Adrenal gland (tissue), 12 donors: ENCODE data around the gene EPHA3. TPM values are rescaled to one million over a fixed set of nuclear protein-coding genes. Genes with fewer than 3 reads are reported as not detected.

Experiments
- DNase-seq, 7 donors: peaks; one replicate each; pipeline ENCODE4 v3.0.0-alpha.2; 2019 to 2020
- H3K27ac ChIP-seq, 5 donors: fragments of 200-600 bp; sonication (generic) in 4 of 5; 1 replicate in 3 of 5; 2 replicates in 2 of 5; pipeline versions ENCODE4 v1.5.1 to v1.8.0; 2016 to 2020; ENCODE audit warnings: mild to moderate bottlenecking in 1 of 5
- H3K27me3 ChIP-seq: fragments of 200-600 bp; 2 replicates; pipeline ENCODE4 v1.8.0; 2021
- H3K36me3 ChIP-seq, 2 donors: fragments of 200-600 bp; replicated peaks in 1 of 2; 1 replicate in 1 of 2; 2 replicates in 1 of 2; pipeline versions ENCODE4 v1.5.1 to v1.8.0; 2018 to 2022
- H3K4me1 ChIP-seq, 2 donors: fragments of 200-600 bp; replicated peaks in 1 of 2; 1 replicate in 1 of 2; 2 replicates in 1 of 2; pipeline versions ENCODE4 v1.5.1 to v1.8.0; 2018 to 2021
- H3K4me3 ChIP-seq, 4 donors: fragments of 200-600 bp; sonication (generic) in 3 of 4; one replicate each; pipeline ENCODE4 v1.5.1; 2016 to 2018
- H3K9me3 ChIP-seq, 3 donors: fragments of 200-600 bp; sonication (generic) in 1 of 3; replicated peaks in 1 of 3; 1 replicate in 2 of 3; 2 replicates in 1 of 3; pipeline versions ENCODE4 v1.5.1 to v1.8.0; 2016 to 2021
- POLR2A ChIP-seq, 2 donors: fragments of 450-650 bp; IDR thresholded peaks; one replicate each; pipeline ENCODE4 v1.6.1; 2017; ENCODE audit warnings: antibody characterized with exemption in 2 of 2, mild to moderate bottlenecking in 2 of 2, moderate library complexity in 1 of 2
- WGBS, 4 donors: extraction: QIAGEN DNeasy Blood & Tissue Kit in 2 of 4; methylation state at CpG; one replicate each; pipeline versions ENCODE4 v1.1.5 to v1.1.7; 2013 to 2017; 5-methylcytosine and 5-hydroxymethylcytosine counted together
- intact Hi-C, 2 donors: fragments of 100-400 bp; cut with DNase I; formaldehyde crosslinking; loops; one replicate each; pipeline versions ENCODE4 v1.14.1 to v1.15.0; 2022 to 2023
- polyA plus RNA-seq, 3 donors: library from polyadenylated mRNA; stranded (reverse); fragments of 200-250 nt in 2 of 3; fragments of 350-450 nt in 1 of 3; fragmentation: Illumina TruSeq in 1 of 3; extraction: RNeasy Lipid Tissue Mini Kit (QIAGEN cat#74804) in 1 of 3; gene quantifications; one replicate each; pipeline ENCODE4 v1.2.3, GENCODE V29; 2013 to 2014
- total RNA-seq, 9 donors: library from RNA; depleted of rRNA in 4 of 9; stranded (reverse); fragments of >200 nt in 4 of 9; fragments of 120-200 nt in 1 of 9; fragmentation: NEBNext Ultra II Directional in 1 of 9; extraction: Animal tissue kit (Norgen Biotek cat#: 25700) in 1 of 9; gene quantifications; one replicate each; pipeline versions ENCODE4 v1.1.0 to v1.2.4, GENCODE V29; 2013 to 2023
- TF ChIP-seq, protein P1 (sequence below), 6 experiments: fragments of 450-650 bp in 4 of 6; fragments of 200-600 bp in 2 of 6; sonication (generic) in 1 of 6; IDR thresholded peaks; 1 replicate in 5 of 6; 2 replicates in 1 of 6; pipeline versions ENCODE4 v1.5.1 to v1.8.0; 2016 to 2021; ENCODE audit warnings: antibody characterized with exemption in 6 of 6, mild to moderate bottlenecking in 2 of 6, moderate library complexity in 1 of 6
- donor health status: healthy with polysubstance abuse.
- donor health status: Bipolar disorder and iron deficiency.
- donor health status: DM: yes; HTN: yes; CAD: no.
- donor health status: DM: no; HTN: no; CAD: no.
- donor health status: DM: no; HTN: no; CAD: no.
- donor health status: DM: yes; HTN: yes; CAD: no.

Gene EPHA3
- total and polyA plus RNA-seq, 12 donors = 0.17 to 5.1 (median 0.48) TPM

DNA sequence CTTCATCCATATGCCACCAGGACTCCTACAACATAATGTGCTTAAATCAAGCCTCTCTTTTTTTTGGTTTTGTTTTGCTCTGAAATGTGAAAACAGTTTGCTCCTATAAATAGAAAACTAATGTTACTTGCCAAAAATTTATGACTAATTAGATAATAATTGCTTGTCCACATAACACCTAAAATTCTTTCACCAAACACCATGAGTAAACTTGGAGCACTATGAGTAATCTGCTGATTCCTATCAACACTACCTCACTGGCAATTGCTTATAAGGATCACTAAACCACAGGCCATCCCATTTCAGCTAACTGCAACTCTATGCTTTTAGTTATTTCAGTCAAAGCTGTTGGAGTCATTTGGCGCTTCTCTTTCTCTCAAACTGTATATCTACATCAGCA is 252.7 kb downstream of the EPHA3 start:
- H3K9me3 ChIP-seq = no peaks in the 10 kb centered on the region
- no peak for TF ChIP-seq POLR2A (IDR thresholded peaks at IDR 0.05)
- TF ChIP-seq, protein P1, sequence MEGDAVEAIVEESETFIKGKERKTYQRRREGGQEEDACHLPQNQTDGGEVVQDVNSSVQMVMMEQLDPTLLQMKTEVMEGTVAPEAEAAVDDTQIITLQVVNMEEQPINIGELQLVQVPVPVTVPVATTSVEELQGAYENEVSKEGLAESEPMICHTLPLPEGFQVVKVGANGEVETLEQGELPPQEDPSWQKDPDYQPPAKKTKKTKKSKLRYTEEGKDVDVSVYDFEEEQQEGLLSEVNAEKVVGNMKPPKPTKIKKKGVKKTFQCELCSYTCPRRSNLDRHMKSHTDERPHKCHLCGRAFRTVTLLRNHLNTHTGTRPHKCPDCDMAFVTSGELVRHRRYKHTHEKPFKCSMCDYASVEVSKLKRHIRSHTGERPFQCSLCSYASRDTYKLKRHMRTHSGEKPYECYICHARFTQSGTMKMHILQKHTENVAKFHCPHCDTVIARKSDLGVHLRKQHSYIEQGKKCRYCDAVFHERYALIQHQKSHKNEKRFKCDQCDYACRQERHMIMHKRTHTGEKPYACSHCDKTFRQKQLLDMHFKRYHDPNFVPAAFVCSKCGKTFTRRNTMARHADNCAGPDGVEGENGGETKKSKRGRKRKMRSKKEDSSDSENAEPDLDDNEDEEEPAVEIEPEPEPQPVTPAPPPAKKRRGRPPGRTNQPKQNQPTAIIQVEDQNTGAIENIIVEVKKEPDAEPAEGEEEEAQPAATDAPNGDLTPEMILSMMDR (IDR thresholded peaks at IDR 0.05) = no peak
- no peak for DNase-seq
- intact Hi-C loops = no loop called here
- 75 to 88% (median 85%) methylated on average over 1 of the region's 1 CpG for WGBS, 4 donors
- no peak overlapping the region for H3K27ac ChIP-seq
- H3K27me3 ChIP-seq = no peaks in the 10 kb centered on the region
- no peaks in the 10 kb centered on the region for H3K36me3 ChIP-seq
- H3K4me1 ChIP-seq = no peaks in the 10 kb centered on the region
- H3K4me3 ChIP-seq = no peak overlapping the region

DNA sequence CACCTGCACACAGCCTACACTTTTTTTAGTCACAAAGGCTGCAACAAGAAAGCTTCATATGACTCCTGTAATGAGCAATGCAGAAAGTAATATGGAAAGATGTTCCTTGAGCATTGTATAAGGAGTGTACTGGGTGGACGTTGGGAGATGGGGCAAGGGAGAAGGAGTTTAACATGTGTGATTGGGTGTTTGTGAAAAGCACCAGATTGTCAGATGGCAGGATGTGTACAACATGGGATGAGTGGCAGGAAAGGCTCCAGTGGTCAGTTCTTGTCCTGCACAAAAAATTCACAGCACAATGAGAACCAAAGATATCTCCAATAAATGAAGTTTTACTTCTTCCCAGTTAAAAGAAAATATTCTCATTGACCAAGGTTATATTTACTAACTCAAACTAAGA is 255.1 kb downstream of the EPHA3 start:
- no peak for DNase-seq
- no peaks in the 10 kb centered on the region for H3K36me3 ChIP-seq
- intact Hi-C loops = no loop called here
- H3K27ac ChIP-seq = no peak overlapping the region
- H3K4me3 ChIP-seq = no peak overlapping the region
- 41 to 67% (median 54%) methylated on average over 1 of the region's 1 CpG for WGBS, 4 donors
- TF ChIP-seq POLR2A (IDR thresholded peaks at IDR 0.05) = no peak
- TF ChIP-seq, protein P1 (IDR thresholded peaks at IDR 0.05) = no peak
- H3K4me1 ChIP-seq = no peaks in the 10 kb centered on the region
- H3K27me3 ChIP-seq = no peaks in the 10 kb centered on the region
- H3K9me3 ChIP-seq = no peaks in the 10 kb centered on the region

- no peak for TF ChIP-seq POLR2A (IDR thresholded peaks at IDR 0.05)
- TF ChIP-seq, protein P1 (IDR thresholded peaks at IDR 0.05) = no peak
- no peak overlapping the region for H3K4me3 ChIP-seq
- no peak for DNase-seq
- 44 to 75% (median 64%) methylated on average over 3 of the region's 3 CpGs for WGBS, 4 donors
- H3K27me3 ChIP-seq = no peaks in the 10 kb centered on the region
- intact Hi-C loops = no loop called here
- H3K4me1 ChIP-seq = no peaks in the 10 kb centered on the region
- no peaks in the 10 kb centered on the region for H3K9me3 ChIP-seq
- no peak overlapping the region for H3K27ac ChIP-seq
- H3K36me3 ChIP-seq = no peaks in the 10 kb centered on the region
Observed at GRCh38 chr3:89363171-89363570, 255.8 kb downstream of the EPHA3 start.

- Histone ChIP-seq H3K27me3 (no peaks in the 10 kb centered on the region), H3K4me3 (no peak overlapping the region), H3K9me3 (no peaks in the 10 kb centered on the region), H3K4me1 (no peaks in the 10 kb centered on the region), H3K27ac (no peak overlapping the region), H3K36me3 (no peaks in the 10 kb centered on the region)
- no peak for DNase-seq
- intact Hi-C loops = no loop called here
- TF ChIP-seq, protein P1 (IDR thresholded peaks at IDR 0.05) = no peak
- no peak for TF ChIP-seq POLR2A (IDR thresholded peaks at IDR 0.05)
Observed at GRCh38 chr3:89364314-89364713, 256.9 kb downstream of the EPHA3 start.
